ENCODE data around the gene TRIP10.

TRIP10 gene

GRCh38 chr19:6711605-6712004 lies 27.9 kb upstream of the TRIP10 start:
- no peak for DNase-seq (ENCODE audit: low spot score)

DNA sequence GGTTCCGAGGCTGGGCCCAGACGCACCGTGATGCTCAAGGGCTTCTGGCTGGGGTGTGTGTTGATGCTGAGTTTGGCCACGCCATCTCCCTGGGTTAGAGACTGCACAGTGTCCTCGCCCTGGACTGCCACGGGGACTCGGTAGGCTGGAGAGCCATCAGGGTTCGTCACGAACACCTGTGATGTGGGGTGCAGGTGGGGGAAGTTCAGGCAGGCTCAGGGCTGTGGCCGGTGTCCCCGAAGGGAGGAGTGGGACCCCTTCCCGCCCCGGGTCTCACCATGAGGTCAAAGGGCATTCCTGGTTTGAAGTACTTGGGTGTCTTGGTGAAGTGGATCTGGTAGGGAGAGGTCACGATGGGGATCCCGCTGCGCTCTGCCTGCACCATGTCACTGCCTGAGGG lies 27.2 kb upstream of the TRIP10 start:
- no peak for DNase-seq (ENCODE audit: low spot score)

GRCh38 chr19:6712692-6713670 lies 26.5 kb upstream of the TRIP10 start:
- DNase-seq (ENCODE audit: low spot score): no peak

GRCh38 chr19:6713773-6714692 lies 25.4 kb upstream of the TRIP10 start:
- DNase-seq (ENCODE audit: low spot score): no peak

DNA sequence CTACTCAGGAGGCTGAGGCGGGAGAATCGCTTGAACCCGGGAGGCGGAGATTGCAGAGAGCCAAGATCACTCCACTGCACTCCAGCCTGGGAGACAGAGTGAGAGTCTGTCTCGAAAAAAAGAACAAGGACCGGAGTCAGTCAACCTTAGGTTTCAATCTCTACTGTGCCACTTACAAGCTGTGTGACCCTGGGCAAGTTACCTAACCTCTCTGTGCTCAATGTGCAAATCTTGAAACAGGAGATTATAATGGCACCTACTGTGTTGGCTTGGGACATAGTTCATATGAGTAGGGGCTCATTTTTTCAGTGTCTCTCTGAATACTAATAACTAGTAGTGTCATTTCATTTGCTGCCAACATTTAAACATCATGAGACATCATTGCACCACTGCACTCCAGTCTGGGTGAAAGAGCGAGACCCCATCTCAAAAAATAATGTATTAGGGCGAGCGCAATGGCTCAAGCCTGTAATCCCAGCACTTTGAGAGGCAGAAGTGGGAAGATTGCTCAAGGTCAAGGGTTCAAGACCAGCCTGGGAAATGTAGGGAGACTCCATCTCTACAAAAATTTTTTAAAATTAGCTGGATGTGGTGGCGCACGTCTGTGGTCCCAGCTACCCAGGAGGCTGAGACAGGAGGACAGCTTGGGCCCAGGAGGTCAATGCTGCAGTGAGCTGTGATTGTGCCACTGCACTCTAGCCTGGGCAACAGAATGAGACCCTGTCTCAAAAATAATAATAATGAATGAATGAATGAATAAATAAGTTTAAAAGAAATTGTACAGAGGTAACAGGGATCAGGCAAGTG lies 24.5 kb upstream of the TRIP10 start:
- DNase-seq (ENCODE audit: low spot score): no peak

DNA sequence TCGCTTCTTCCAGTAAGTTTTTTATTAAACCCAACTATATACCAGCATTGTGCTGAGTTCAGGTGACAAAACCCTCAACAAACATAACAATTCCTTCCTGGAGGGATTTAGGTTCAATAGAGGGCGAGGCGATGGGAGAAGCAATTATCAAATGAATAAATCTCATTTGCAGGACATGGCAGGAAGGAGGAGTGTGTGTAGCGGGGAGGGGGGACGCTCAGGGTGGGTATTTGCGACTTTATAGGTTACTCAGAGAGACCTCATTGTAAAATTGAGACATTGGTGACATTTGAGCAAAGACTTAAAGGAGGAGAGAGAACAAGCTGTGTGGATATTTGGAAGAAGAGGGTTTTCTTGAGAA lies 22.9 kb upstream of the TRIP10 start:
- DNase-seq (ENCODE audit: low spot score): no peak

GRCh38 chr19:6717036-6717435 lies 22.4 kb upstream of the TRIP10 start:
- no peak for DNase-seq (ENCODE audit: low spot score)

- no peak for DNase-seq (ENCODE audit: low spot score)
Observed at GRCh38 chr19:6717441-6717971, 22.0 kb upstream of the TRIP10 start.

DNA sequence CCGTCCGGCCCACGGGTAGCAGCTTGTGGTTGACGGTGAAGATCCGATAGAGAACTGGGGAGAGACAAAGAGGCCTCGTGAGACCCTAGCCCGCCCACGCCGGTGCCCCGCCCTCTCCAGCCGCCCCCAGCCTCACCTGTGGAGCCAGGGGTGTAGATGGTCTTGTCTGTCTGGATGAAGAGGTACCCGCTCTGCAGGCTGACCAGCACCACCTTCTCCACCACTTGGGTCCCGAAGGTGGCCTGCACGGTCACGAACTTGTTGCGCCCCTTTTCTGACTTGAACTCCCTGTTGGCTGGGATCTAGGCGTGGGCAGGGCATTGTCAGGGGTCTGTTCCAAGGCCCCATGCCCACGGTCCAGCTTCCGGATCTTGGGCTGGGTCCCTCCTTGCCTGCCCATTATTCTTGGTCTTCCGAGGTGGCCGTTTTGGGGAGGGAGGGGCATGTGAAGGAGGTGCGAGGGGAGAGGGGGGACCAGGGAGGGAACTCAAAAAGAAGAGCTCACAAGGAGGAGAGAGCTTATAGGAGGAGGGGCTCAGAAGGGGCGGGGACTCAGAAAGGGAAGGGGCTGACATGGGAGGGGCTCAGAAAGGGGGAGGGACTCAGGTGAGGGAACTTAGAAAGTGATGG lies 21.3 kb upstream of the TRIP10 start:
- DNase-seq (ENCODE audit: low spot score): no peak

DNA sequence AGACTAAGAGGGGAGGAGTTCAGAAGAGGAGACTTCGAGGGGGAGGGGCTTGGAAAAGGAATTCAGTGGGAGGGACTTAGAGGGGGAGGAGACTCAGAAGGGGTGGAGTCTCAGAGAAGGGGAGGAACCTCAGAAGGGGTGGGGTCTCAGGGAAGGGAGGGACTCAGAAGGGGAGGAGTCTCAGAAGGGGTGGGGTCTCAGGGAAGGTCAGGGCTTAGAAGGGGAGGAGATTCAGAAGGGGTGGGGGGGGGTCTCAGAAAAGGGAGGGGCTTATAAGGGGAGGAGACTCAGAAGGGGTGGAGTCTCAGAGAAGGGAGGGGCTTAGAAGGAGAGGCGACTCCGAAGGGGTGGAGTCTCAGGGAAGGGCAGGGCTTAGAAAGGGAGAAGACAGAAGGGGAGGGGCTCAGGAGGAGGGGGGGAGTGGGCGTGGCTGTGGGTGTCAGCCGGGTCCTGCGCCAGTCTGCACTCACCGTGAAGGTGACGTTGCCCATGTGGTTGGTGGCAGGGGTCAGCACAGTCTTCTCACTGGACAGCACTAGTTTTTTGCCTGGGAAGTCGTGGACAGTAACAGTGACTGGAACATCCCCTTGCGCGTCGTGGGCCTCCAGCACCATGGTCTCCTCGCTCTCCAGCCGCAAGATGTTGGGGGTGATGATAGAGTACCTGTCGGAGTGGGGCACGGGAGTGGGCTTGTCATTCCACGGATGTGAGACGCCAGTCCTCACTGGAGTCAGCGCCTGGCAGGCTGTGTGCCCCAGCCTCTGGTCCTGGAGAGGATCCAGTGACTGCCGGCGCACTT lies 20.5 kb upstream of the TRIP10 start:
- peak; percentile 54 for DNase-seq (ENCODE audit: low spot score)

DNA sequence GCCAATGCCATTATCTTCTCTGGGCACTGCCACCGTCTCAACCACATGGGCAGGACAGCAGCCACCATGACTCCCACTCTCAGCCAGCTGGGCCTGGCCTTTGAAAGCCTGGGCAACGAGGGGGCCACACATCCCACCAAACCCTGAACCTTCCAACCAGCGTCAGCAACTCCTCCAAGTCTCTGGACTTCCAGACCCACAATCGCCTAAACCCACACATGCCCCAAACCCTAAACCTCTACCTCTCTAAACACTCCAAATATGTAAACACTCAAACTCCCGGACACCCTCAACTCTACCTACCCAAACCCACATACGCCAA lies 20.0 kb upstream of the TRIP10 start:
- DNase-seq (ENCODE audit: low spot score): no peak

DNA sequence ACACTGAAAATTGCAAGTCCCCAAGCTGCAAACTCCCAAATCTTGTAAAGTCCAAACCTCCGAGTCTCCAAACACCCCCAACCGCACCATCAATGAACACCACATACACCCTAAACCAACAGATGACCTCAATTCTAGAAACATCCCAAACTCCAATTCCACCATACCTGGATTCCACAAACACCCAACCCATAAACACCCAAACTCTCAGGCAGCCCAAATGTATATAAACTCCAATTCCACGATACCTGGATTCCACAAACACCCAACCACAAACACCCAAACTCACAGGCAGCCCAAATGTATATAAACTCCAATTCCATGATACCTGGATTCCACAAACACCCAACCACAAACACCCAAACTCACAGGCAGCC lies 19.5 kb upstream of the TRIP10 start:
- no peak for DNase-seq (ENCODE audit: low spot score)

GRCh38 chr19:6720369-6721137 lies 18.9 kb upstream of the TRIP10 start, which contains the start of gene C3:
TSS of gene C3 (minus strand) at chr19:6720650. CDS start at chr19:6720589, 61 bp downstream.
- no peak for DNase-seq (ENCODE audit: low spot score)

- DNase-seq (ENCODE audit: low spot score): no peak
Observed at GRCh38 chr19:6721138-6721474, 18.4 kb upstream of the TRIP10 start.

GRCh38 chr19:6721773-6722172 lies 17.7 kb upstream of the TRIP10 start:
- DNase-seq (ENCODE audit: low spot score): no peak

DNA sequence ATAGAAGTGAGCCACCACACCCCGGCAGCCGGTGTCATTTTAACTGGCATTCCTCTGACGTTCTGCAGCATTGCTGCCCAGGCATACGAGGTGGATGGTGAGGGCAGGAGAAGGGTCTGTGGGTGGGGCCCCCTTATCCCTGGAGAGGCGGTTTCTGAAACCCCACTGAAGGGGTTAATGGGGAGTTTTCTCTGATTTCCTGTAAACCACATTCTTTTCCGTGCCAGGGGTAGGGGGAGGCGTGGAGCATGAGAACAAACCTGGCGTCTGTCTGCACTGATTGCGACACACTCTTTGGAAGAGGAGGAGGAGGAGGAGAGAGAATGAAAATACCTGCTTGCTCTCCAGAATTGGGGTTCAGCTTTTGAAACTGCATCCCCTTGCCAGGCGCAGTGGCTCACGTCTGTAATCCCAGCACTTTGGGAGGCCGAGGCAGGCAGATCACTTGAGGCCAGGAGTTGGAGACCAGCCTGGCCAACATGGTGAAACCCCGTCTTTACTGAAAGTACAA lies 16.3 kb upstream of the TRIP10 start:
- no peak for DNase-seq (ENCODE audit: low spot score)

- DNase-seq (ENCODE audit: low spot score): no peak
Observed at GRCh38 chr19:6723738-6724137, 15.7 kb upstream of the TRIP10 start.

- no peak for DNase-seq (ENCODE audit: low spot score)
Observed at GRCh38 chr19:6724631-6725492, 14.6 kb upstream of the TRIP10 start.
